GM21529 (cell line): ENCODE results near the gene EVA1C.
"Not testable (repeated sequence)": the region's sequence is repeated elsewhere in the genome, so short reads cannot be mapped to it uniquely, and the experiment has no call there.

Experiments
- ATAC-seq: cut with Tn5 transposase; IDR thresholded peaks from one replicate; pipeline ENCODE4 v1.9.1; 2021; ENCODE audit not compliant: unreplicated experiment

The EVA1C gene

DNA sequence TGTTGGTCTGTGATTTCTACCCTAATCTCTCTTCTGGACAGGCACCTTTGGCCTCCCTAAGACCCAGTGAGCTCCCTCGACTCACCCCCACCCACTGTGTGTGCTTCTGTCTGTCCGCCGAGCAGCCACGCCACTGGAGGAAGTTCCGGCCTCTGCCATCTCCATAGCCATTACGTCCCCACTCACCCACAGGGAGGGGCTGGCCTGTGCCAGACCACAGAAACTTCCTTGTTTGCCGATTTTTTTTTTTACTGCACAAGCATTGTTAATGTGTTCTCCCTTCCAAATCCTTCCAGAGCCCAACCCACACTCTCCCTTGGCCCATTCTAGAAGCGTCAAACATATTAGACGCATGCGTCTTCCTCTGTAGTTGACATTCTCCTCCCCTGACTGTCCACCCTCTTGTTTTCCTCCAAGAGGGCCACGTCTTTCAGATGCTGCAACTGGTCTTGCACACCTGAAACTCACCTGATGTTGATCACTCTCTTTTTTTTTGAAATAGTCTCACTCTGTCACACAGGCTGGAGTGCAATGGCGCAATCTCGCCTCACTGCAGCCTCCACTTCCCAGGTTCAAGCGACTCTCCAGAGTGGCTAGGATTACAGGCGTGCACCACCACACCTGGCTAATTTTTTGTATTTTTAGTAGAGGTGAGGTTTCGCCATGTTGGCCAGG, 72.3 kb downstream of the EVA1C start:
- no peak for ATAC-seq

DNA sequence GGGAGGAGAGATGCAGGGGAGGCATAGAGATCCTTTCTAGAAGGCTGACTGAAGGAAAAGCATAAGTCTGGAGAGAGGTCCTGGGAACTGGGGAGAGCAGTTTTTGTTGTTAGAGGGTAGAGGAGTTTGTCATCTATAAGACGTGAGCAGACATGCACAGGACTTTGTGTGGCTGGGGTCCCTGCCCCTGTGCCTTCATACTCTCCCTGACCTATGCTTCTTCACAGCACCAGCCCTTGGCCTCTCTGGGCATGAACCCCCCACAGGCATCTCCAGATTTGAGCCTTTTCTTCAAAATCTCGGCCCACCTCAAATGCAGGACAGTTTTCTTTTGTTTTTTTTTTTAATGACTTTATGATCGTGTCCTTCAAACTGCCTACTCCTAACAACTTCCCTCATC, 79.9 kb downstream of the EVA1C start:
- ATAC-seq = no peak

DNA sequence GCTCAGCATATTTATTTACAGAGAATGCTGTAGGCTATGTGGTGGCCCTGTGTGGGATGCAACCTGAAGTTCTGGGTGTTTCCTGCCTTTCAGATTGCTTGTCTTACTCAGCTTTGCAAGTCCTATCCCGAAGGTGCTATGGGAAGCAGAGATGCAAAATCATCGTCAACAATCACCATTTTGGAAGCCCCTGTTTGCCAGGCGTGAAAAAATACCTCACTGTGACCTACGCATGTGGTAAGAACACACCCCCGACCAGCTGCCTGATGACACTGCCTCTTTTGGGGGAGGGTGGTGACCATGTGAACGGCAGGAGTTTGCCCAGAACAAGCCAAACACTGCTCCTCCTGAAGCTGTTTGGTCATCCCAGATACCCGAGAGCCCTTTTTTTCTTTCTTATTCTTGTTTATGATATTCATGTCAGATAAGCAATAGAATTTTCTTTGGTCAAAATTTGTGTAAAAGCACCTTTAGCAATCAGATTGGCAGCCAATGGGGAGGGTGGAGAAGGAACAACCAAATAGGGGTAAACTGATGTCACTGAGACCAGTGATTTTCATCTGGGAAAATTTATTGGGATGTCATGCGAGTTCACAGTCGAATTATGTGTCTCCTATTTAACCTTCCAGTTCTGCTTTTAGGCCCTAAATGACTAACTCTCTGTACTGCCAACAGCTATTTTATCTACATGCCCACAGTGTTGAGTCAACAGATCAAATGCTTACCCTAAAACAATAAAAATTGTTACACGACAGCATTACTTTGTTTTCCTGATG, 82.6 kb downstream of the EVA1C start:
- ATAC-seq = no peak

DNA sequence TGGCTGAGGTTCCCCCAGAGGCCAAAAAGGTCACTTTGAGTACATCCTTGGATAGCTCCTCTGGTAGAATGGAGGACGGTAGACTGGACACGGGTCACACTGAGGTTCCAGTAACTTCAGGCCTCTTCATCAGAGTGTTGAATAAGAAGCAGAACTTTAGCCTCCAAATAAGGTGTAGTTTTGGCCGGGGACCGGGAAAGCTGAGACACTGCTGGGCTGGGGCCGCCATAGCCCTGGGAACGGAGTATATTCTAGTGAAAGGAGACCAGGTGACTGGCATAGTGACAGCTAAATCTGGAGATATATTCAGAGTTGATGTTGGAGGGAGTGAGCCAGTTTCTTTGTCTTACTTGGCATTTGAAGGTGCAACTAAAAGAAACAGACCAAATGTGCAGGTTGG, 84.1 kb downstream of the EVA1C start:
- ATAC-seq = no peak

DNA sequence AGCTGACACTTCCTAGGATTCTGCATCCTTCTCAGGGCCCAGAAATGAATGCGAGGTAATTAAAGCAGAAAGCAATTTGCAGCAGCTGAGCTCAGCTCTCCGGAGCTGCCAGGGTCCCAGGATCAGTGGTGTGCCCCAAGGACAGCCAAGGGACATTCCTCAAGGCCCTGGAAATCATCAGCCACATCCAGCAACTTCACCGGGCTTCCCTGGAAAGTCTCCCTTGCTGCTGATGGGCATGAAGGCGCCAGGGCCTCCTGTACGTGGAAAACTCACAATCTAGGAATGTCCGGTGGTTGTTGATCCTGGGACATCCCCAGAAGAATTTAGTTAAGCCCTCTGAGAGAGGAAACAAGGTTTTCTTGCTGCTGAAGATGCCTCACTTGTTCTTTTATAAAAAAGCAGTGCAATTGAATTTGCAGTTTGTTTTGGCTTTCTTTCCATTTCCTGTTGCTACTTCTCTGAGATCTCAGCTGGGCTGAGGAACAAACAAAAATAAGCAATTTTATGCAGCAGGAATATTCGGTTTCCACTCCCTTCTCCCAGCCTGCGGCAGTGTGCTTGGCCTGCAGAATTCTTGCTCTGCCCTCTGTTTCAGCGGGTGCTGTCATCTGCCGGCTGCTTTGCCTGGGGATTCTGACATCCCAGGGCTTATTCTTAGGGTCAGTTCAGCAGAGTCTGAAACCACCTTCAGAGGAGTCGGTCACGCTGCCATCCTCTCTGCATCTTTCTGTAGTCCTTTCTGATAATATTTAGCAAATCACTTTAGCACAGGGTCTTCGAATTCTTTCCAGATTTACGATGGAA, 86.9 kb downstream of the EVA1C start:
- ATAC-seq = no peak

DNA sequence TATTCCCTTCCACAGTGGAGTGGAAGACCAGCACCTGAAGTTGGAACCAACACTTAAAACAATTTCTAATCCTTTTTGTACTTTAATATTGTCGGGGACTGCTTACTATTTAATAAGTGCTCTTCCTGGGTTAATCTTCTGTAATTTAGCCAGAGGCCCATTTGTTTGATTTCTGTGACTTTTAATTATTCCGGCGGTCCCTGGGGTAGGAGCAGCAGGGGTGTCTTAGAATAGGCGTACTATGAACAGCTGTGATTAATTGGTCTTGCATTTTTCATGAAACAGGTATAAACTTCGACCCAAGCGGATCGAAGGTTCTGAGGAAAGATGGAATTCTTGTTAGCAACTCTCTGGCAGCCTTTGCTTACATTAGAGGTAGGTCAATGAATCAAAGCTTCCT, 91.1 kb downstream of the EVA1C start:
- not testable (repeated sequence) for ATAC-seq

DNA sequence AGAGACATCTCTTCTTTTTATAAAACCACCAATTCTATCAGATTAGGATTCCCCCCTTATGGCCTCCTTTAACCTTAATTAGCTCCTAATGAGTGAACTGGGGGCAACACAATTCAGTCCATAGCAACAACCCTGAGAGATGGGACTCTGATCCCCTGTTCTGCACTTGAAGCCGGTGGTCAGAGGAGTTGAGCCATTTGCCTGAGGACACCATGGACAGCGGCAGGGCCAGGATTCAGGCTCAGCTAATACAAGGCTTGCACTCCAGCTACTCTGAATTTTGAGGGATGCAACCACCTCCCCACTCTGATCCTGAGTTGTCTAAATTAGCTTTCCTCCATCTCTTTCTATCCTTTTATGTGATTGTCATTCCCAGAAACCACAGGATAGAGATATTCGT, 93.3 kb downstream of the EVA1C start:
- not testable (repeated sequence) for ATAC-seq

DNA sequence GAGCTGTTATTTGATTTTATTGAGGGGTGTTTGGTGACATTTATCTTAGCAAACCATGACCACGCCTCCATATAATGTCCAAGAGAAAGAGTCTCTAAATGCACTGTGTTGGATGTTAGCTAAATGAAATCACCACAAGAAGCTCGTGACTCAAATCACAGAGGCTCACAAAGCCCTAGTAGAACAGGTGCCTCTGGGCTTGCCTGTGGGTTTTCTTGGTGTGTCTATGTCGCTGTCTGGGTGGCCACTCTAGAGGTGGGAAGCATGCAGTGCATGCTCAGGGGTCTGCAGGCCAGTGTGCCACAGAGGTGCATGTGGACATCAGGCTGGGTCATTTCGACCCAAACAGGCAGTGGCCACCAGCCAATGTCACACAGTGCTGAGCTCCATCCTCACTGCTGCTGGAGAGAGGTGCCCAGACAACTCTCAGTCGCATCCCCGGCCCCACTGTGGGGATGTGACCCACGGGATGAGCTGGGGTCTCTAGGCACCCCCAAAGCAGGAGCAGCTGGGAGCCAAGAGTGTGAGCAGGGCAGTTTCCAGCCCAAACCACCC, 94.0 kb downstream of the EVA1C start:
- ATAC-seq = not testable (repeated sequence)

DNA sequence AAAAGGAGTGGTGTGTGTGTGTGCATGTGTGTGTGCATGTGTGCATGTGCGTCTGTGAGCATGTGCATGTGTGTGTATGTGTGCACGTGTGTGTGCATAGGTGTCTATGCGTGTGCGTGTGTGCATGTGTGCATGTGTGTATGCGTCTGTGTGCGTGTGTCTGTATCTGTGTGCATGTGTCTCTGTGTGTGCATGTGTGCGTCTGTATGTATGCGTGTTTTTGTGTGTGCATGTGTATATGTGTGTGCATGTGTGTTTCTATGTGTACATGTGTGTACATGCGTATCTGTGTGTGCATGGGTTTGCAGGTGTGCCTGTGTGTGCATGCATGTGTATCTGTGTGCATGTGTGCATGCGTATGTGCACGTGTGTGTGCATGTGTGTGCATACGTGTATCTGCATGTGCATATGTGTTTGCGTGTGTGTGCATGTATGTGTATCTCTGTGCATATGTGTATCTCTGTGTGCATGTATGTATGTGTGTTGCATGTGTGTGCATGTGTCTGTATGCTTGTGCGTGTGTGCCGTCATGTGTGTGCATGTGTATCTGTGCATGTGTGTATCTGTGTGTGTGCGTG, 94.9 kb downstream of the EVA1C start:
- no peak for ATAC-seq

DNA sequence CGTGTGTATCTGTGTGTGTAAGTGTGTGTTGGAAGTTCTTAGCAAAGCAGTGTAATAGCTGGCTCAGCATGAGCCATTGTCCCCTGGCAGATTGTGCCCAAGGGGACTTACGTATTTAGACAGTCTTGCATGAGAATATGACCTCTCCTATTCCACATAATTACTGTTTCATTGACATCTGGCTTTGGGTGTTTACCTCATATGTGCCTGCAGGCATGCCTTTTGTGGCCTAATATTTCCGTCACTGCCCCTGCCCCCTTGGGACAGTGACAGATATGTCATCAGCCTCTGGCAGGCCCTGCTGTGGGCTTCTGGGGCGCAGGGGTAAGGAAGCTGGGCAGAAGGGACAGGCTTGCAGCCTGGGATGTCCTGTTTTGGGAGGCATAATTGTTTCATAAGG, 95.5 kb downstream of the EVA1C start:
- ATAC-seq = not testable (repeated sequence)

DNA sequence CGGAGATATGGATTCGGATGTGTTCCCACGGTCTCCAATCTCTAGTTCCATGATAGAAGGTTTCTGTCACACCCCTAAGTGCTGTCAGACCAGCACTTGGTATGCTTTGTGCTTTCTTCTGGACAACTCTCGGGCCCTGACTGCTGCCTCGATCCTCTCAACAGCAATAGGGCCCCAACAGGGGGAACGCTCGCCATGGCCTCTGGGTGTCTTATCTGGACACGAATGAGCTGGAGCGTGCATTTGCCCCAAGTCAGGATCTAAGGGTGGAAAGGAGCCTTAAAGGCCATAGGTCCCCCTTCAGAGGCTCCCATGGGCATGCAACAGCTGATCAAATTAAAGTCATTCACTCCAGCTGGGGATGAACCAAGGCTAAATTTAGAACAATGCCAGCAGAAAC, 96.1 kb downstream of the EVA1C start:
- ATAC-seq = no peak

DNA sequence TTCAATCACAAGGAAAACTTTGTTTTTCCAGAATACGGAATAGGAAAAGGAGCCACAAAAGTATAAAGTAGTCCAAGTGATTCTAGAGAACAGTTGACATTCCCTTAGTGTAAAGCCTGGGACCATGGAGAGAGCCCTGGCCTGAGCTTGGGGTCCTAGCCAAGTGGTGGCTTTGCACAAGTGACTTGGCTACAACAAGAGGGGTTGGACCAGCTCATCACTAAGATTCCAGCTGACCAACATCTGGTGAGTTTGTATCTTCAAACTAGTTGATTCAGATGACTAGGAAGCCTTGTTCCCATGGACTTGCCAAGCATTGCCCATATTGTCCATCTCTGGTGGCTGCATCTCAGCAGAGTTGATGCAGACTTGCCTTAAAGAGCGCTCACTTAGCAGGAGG, 96.5 kb downstream of the EVA1C start:
- ATAC-seq = not testable (repeated sequence)

DNA sequence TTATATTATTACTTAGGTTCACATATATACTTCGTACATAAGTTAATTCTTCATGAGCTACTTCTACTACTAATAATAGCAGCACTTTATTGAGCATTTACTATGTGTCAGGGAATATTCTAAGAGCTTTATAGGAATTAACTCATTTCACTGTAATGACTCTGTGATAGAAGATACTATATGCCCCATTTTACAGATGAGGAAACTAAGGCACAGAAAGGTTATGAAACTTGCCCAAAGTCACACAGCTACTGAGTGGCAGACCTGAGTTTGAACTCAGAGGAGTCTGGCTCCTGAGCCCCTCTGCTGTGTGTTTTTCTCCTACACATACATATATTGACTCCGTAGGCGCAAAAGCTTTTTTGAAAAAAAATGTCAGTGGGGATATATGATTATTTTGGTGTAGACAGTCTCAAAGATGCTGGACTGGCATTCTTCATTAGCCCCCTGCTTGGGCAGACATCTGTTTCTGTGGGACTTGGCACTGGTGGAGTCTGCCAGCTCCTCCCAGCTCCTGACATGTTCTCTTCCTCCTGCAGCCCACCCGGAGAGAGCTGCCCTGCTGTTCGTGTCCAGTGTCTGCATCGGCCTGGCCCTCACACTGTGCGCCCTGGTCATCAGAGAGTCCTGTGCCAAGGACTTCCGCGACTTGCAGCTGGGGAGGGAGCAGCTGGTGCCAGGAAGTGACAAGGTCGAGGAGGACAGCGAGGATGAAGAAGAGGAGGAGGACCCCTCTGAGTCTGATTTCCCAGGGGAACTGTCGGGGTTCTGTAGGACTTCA, 102.0 kb downstream of the EVA1C start:
- ATAC-seq = no peak

DNA sequence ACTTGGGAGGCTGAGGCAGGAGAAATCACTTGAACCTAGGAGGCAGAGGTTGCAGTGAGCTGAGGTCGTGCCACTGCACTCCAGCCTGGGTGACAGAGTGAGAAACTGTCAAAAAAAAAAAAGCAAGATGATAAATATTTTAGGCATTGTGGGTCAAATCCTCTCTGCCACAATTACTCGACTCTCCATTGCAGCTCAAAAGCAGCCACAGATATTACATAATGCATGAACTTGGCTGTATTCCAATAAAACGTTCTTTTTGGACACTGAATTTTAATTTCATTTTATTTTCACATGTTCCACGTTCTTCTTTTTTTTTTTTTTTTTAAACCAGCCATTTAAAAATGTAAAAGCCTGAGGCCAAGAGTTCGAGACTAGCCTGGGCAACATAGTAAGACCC, 103.4 kb downstream of the EVA1C start:
- ATAC-seq = no peak

DNA sequence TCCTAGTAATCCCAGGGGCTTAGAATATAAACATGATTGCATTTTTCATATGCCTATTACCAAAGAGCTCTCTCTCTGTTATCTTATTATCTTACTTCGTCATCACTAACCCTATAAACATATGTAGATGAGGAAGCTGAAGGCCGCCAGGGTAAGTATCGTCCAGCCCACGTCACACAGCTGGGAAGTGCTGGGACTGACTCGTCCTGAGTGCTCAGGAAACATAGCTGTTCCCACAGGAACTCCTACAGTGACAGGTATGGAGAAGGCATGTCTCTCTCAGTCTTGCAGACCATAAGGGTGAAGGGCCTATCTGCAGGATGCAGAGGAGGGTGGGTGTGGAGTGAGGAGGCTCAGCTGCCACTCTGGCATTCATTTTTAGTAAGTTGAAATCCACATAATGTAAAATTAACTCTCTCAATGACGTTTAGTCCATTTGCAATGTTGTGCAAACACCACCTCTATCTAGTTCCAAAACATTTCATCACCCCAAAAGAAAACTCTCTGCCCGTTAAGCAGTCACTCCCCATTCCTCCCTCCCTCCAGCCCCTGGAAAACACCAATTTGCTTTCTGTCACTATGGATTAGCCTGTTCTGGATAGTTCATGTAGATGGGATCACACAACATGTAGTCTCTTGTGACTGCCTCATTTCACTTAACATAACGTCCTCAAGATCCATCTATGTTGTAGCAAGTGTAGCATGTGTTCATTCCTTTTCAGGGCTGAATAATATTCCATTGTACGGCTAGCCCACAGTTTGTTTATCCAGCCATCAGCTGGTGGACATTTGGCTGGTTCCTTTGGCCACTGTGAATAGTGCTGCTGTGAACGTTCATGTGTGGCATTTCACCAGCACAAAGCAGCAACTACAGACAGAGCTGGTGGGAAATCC, 104.5 kb downstream of the EVA1C start:
- ATAC-seq = no peak

DNA sequence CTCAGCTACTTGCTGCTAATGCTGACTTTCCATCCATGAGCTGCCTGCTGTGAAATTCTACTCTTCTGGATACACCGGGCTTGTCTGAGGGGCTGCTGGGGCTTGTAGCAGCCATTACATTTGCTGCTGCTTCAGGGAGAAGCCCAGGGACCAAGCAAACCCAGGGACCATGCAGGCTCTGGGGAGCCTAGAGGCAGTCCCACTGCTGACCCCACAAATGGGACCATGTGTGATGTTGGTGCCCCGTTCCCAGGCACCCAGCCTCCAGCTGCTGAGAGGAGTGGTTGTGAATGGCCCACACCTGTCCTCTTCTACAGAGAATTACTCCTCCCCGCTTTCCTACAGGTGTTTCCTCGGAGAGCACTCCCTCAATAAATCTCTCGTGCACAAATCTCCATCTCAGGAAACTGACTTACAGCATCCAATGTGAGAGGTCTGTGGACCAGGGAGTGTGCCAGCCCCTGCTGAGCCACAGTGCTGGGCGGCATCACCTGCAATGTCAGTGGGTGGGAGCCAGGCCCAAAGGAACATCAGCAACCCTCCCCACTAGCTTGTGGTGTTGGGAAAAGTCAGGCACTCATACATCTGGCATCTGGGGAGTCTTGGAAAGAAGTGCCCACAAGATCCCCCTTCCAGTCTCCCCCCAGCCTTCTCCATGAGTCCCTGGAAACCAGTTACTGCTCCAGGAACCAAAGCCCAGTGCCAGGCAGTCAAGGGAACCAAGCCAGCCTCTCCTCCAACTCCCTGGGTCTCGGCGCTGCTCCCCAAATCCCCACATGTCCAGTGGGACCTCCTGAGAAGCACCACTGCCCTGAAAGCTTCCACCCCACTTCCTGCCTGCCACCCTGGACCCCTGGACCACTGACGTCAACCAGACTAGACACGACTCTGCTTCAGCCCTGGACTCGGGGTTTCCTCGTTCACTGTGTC, 107.7 kb downstream of the EVA1C start:
- no peak for ATAC-seq

DNA sequence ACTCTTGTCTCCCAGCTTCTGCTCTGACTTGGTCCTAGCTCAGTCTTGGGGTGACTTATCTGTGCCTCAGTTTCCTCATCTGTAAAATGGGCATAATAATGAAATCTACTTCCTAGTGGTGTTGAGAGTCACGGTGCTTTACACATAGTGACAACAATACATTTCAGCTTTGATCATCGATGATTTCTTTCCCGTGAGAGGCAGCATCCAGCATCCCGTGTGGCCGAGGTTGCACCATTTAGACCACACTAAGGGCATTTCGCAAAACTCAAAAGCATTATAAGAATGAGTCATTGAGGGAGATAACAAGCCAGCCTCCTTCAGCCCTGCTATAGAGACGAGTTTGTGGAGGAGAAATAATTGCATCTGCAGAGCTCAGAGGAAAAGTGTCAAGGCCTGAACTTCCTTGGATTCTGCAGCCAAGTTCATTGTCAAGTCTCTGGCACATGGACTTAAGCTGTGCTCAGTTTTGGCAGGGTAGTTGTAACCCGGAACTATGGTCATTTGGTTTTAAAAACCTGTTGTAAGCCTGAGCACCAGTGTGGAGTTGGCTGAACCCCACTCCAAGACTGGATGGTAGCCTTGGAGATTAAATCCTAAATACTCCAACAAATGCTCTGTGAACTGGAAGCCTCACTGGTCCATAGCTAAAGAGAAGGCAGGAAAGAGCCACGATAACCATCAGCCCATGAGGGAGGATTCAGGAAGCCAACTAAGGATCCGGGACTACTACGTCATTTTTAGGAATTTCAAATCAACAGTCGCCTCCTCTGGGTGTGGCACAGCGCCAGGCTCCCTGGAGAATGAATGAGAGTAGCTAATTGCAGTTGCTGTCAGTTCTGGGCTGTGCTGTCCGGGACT, 108.6 kb downstream of the EVA1C start:
- no peak for ATAC-seq
